Bronchial epithelial cell (primary cell): Measurements from ENCODE around the gene GPC5. TPM values are rescaled to one million over a fixed set of nuclear protein-coding genes. Genes with fewer than 3 reads are reported as not detected.
A peak's percentile ranks its signal among the peaks of the same experiment; 100 is the strongest.

Experiments used
- DNase-seq: peaks from one replicate; pipeline ENCODE4 v3.0.0-alpha.2; 2010; ENCODE audit warnings: low read depth
- FAIRE-seq: peaks from 2 replicates; lab custom pipeline; 2011; peaks lifted over from hg19 to GRCh38; lab: Jason Lieb, UNC
- H3K27me3 ChIP-seq: 2 replicates; pipeline ENCODE4 v1.5.1; 2011; ENCODE audit warnings: low read length; ENCODE audit not compliant: control insufficient read depth, insufficient read depth
- H3K36me3 ChIP-seq: 2 replicates; pipeline ENCODE4 v1.5.1; 2011; ENCODE audit warnings: low read length; ENCODE audit not compliant: control insufficient read depth, insufficient read depth
- H3K4me3 ChIP-seq: 2 replicates; pipeline ENCODE4 v1.5.1; 2011; ENCODE audit warnings: mild to moderate bottlenecking, low read depth, low read length, control low read depth
- CTCF ChIP-seq: IDR thresholded peaks from 2 replicates; pipeline ENCODE4 v1.5.1; 2011; ENCODE audit warnings: mild to moderate bottlenecking, moderate library complexity, low read length, control low read depth, inconsistent platforms; ENCODE audit not compliant: insufficient read depth, severe bottlenecking
- total RNA-seq: library from RNA; depleted of rRNA; stranded (reverse); fragments of >200 nt; gene quantifications from 2 replicates; pipeline ENCODE4 v1.2.1, GENCODE V29; 2014

The GPC5 gene
- total RNA-seq, 1 donor from 2014 or later, result 1.8 TPM

GRCh38 chr13:92143766-92144165 is 745.3 kb downstream of the GPC5 start:
- H3K4me3 ChIP-seq, result no peak overlapping the region
- DNase-seq, result no peak
- no peak for TF ChIP-seq CTCF
- H3K36me3 ChIP-seq, result no peaks in the 10 kb centered on the region
- FAIRE-seq, result no peak
- H3K27me3 ChIP-seq, result no peaks in the 10 kb centered on the region

- H3K4me3 ChIP-seq, result no peak overlapping the region
- H3K27me3 ChIP-seq, result no peaks in the 10 kb centered on the region
- no peaks in the 10 kb centered on the region for H3K36me3 ChIP-seq
- no peak for FAIRE-seq
- DNase-seq, result no peak
- TF ChIP-seq CTCF, result no peak
Observed at GRCh38 chr13:92150606-92151005, 752.2 kb downstream of the GPC5 start.

- DNase-seq (peak; percentile 47), FAIRE-seq (no peak)
- no peaks in the 10 kb centered on the region for H3K27me3 ChIP-seq
- TF ChIP-seq CTCF, result no peak
- H3K4me3 ChIP-seq, result no peak overlapping the region
- H3K36me3 ChIP-seq, result no peaks in the 10 kb centered on the region
Observed at GRCh38 chr13:92158346-92158745, 759.9 kb downstream of the GPC5 start.

- no peaks in the 10 kb centered on the region for H3K36me3 ChIP-seq
- no peak for FAIRE-seq
- no peaks in the 10 kb centered on the region for H3K27me3 ChIP-seq
- no peak overlapping the region for H3K4me3 ChIP-seq
- no peak for TF ChIP-seq CTCF
- no peak for DNase-seq
Observed at GRCh38 chr13:92164822-92165221, 766.4 kb downstream of the GPC5 start.

GRCh38 chr13:92172191-92172590 is 773.8 kb downstream of the GPC5 start:
- Histone ChIP-seq H3K27me3 (no peaks in the 10 kb centered on the region), H3K4me3 (no peak overlapping the region), H3K36me3 (no peaks in the 10 kb centered on the region)
- FAIRE-seq (no peak), DNase-seq (no peak)
- no peak for TF ChIP-seq CTCF

GRCh38 chr13:92173254-92173653 is 774.8 kb downstream of the GPC5 start:
- no peak for TF ChIP-seq CTCF
- no peak for DNase-seq
- Histone ChIP-seq H3K36me3 (no peaks in the 10 kb centered on the region), H3K27me3 (no peaks in the 10 kb centered on the region), H3K4me3 (no peak overlapping the region)
- no peak for FAIRE-seq
